Karpas-422 (cell line): Measurements from ENCODE around the gene DFFA. TPM values are rescaled to one million over a fixed set of nuclear protein-coding genes. Genes with fewer than 3 reads are reported as not detected.
"Not testable (repeated sequence)": the region's sequence is repeated elsewhere in the genome, so short reads cannot be mapped to it uniquely, and the experiment has no call there.

Experiments used
- DNase-seq: peaks from one replicate; pipeline ENCODE4 v3.0.0-alpha.2; 2015
- H2AFZ ChIP-seq: fragments of 200-600 bp; sonication (generic); 2 replicates; pipeline ENCODE4 v1.6.1; 2014; ENCODE audit warnings: antibody characterized with exemption, low read length, mixed read lengths
- H3K27ac ChIP-seq: fragments of 200-600 bp; sonication (generic); 2 replicates; pipeline ENCODE4 v1.5.1; 2014; ENCODE audit warnings: mild to moderate bottlenecking, low read length, moderate library complexity
- H3K27me3 ChIP-seq: fragments of 200-600 bp; sonication (generic); 2 replicates; pipeline ENCODE4 v1.6.1; 2014; ENCODE audit warnings: low read length, mixed read lengths
- H3K36me3 ChIP-seq: fragments of 200-600 bp; sonication (generic); 2 replicates; pipeline ENCODE4 v1.6.1; 2014; ENCODE audit warnings: low read length, mixed read lengths; ENCODE audit not compliant: insufficient read depth
- H3K4me1 ChIP-seq: fragments of 200-600 bp; sonication (generic); 2 replicates; pipeline ENCODE4 v1.6.1; 2014; ENCODE audit warnings: mild to moderate bottlenecking, low read length, mixed read lengths
- H3K4me2 ChIP-seq: fragments of 200-600 bp; sonication (generic); 2 replicates; pipeline ENCODE4 v1.6.1; 2014; ENCODE audit warnings: low read length, low read depth, mild to moderate bottlenecking; ENCODE audit not compliant: poor library complexity, severe bottlenecking
- H3K4me3 ChIP-seq: fragments of 200-600 bp; sonication (generic); 2 replicates; pipeline ENCODE4 v1.5.1; 2014; ENCODE audit warnings: mild to moderate bottlenecking, antibody characterized with exemption, low read length, mixed read lengths
- H3K79me2 ChIP-seq: fragments of 200-600 bp; sonication (generic); 2 replicates; pipeline ENCODE4 v1.6.1; 2014; ENCODE audit warnings: mild to moderate bottlenecking, low read length, mixed read lengths
- H3K9ac ChIP-seq: fragments of 200-600 bp; sonication (generic); 2 replicates; pipeline ENCODE4 v1.6.0; 2014; ENCODE audit warnings: low read length
- H3K9me2 ChIP-seq: fragments of 200-600 bp; sonication (generic), shearing (Covaris generic); replicated peaks from 2 replicates; pipeline ENCODE4 v1.6.0; 2014; ENCODE audit warnings: mild to moderate bottlenecking, low read length, moderate library complexity; ENCODE audit not compliant: insufficient read depth
- H3K9me3 ChIP-seq: fragments of 300-700, 200-600 bp; sonication (generic); 2 replicates; pipeline ENCODE4 v1.6.1; 2014; ENCODE audit warnings: low read length, mixed read lengths
- H4K20me1 ChIP-seq: fragments of 200-600 bp; sonication (generic); 2 replicates; pipeline ENCODE4 v1.6.1; 2014; ENCODE audit warnings: mild to moderate bottlenecking, antibody characterized with exemption, low read length, low read depth; ENCODE audit not compliant: insufficient read depth
- total RNA-seq: library from RNA; depleted of rRNA; stranded (reverse); fragments of >200 nt; shearing (Covaris generic); gene quantifications from 2 replicates; pipeline ENCODE4 v1.2.3, GENCODE V29; 2014; ENCODE audit warnings: low replicate concordance

Gene DFFA
- total RNA-seq, 1 experiment from 2014 or later: 42.9 TPM

GRCh38 chr1:10508511-10508951, 36.2 kb upstream of the DFFA start:
- no peaks in the 10 kb centered on the region for H3K9me3 ChIP-seq
- H3K27ac ChIP-seq: no peak overlapping the region
- H3K4me1 ChIP-seq: peaks cover 6% of the 10 kb centered on the region
- peaks cover 82% of the 10 kb centered on the region for H3K79me2 ChIP-seq
- H4K20me1 ChIP-seq: peaks cover 14% of the 10 kb centered on the region
- H3K9ac ChIP-seq: no peak overlapping the region
- DNase-seq: no peak
- no peaks in the 10 kb centered on the region for H3K36me3 ChIP-seq
- no peak overlapping the region for H3K4me3 ChIP-seq
- no peak overlapping the region for H3K4me2 ChIP-seq
- no peaks in the 10 kb centered on the region for H3K27me3 ChIP-seq
- H2AFZ ChIP-seq: no peak overlapping the region
- H3K9me2 ChIP-seq: no peaks in the 10 kb centered on the region

- Histone ChIP-seq H3K9ac (no peak overlapping the region), H3K27ac (no peak overlapping the region), H3K4me2 (no peak overlapping the region), H3K9me3 (no peaks in the 10 kb centered on the region), H3K4me1 (peaks cover 6% of the 10 kb centered on the region), H4K20me1 (peaks cover 14% of the 10 kb centered on the region), H3K4me3 (no peak overlapping the region), H3K27me3 (no peaks in the 10 kb centered on the region), H2AFZ (no peak overlapping the region), H3K79me2 (peaks cover 81% of the 10 kb centered on the region), H3K9me2 (no peaks in the 10 kb centered on the region), H3K36me3 (no peaks in the 10 kb centered on the region)
- peak; percentile 84 for DNase-seq
Measured at GRCh38 chr1:10507111-10507879, 35.0 kb upstream of the DFFA start.

- H3K9me2 ChIP-seq: no peaks in the 10 kb centered on the region
Measured at GRCh38 chr1:10506677-10507047, 34.3 kb upstream of the DFFA start.

GRCh38 chr1:10506046-10506676, 33.8 kb upstream of the DFFA start:
- H4K20me1 ChIP-seq: peaks cover 14% of the 10 kb centered on the region
- not testable (repeated sequence) for H3K9me2 ChIP-seq, DNase-seq, H3K9ac ChIP-seq, H2AFZ ChIP-seq, H3K4me3 ChIP-seq, H3K27me3 ChIP-seq, H3K4me2 ChIP-seq, H3K36me3 ChIP-seq, H3K9me3 ChIP-seq, H3K4me1 ChIP-seq, H3K27ac ChIP-seq
- peaks cover 78% of the 10 kb centered on the region for H3K79me2 ChIP-seq

More at GRCh38 chr1:10506677-10507047, 34.3 kb upstream of the DFFA start:
- Histone ChIP-seq H3K4me2 (no peak overlapping the region), H3K9me3 (no peaks in the 10 kb centered on the region), H3K36me3 (no peaks in the 10 kb centered on the region), H3K4me1 (peaks cover 6% of the 10 kb centered on the region), H3K9ac (no peak overlapping the region), H4K20me1 (peaks cover 14% of the 10 kb centered on the region), H3K4me3 (no peak overlapping the region), H3K27ac (no peak overlapping the region), H3K27me3 (no peaks in the 10 kb centered on the region), H2AFZ (no peak overlapping the region), H3K79me2 (peaks cover 80% of the 10 kb centered on the region)
- no peak for DNase-seq

- Histone ChIP-seq H3K36me3 (no peaks in the 10 kb centered on the region), H3K27me3 (no peaks in the 10 kb centered on the region), H2AFZ (no peak overlapping the region), H3K9me2 (no peaks in the 10 kb centered on the region), H3K9ac (no peak overlapping the region), H3K27ac (no peak overlapping the region), H4K20me1 (peaks cover 14% of the 10 kb centered on the region), H3K4me2 (no peak overlapping the region), H3K9me3 (no peaks in the 10 kb centered on the region), H3K4me1 (peaks cover 6% of the 10 kb centered on the region), H3K4me3 (no peak overlapping the region), H3K79me2 (peaks cover 74% of the 10 kb centered on the region)
- DNase-seq: no peak
Measured at GRCh38 chr1:10504249-10504648, 31.9 kb upstream of the DFFA start.

- H3K27ac ChIP-seq: no peak overlapping the region
- H2AFZ ChIP-seq: no peak overlapping the region
- H3K36me3 ChIP-seq: no peaks in the 10 kb centered on the region
- no peaks in the 10 kb centered on the region for H3K27me3 ChIP-seq
- H3K4me3 ChIP-seq: no peak overlapping the region
- no peak overlapping the region for H3K9ac ChIP-seq
- no peak for DNase-seq
- no peaks in the 10 kb centered on the region for H3K9me3 ChIP-seq
- H3K79me2 ChIP-seq: peaks cover 76% of the 10 kb centered on the region
- H3K4me1 ChIP-seq: no peaks in the 10 kb centered on the region
- no peaks in the 10 kb centered on the region for H3K9me2 ChIP-seq
- H3K4me2 ChIP-seq: no peak overlapping the region
- H4K20me1 ChIP-seq: peaks cover 12% of the 10 kb centered on the region; the same call in 1 of the 2 replicates
Measured at GRCh38 chr1:10502206-10502605, 29.9 kb upstream of the DFFA start.

- peaks cover 14% of the 10 kb centered on the region for H3K4me1 ChIP-seq
- H3K9me2 ChIP-seq: no peaks in the 10 kb centered on the region
- H3K9me3 ChIP-seq: no peaks in the 10 kb centered on the region
- H3K9ac ChIP-seq: no peak overlapping the region
- H3K36me3 ChIP-seq: no peaks in the 10 kb centered on the region
- no peak overlapping the region for H2AFZ ChIP-seq
- H3K4me3 ChIP-seq: no peak overlapping the region
- H4K20me1 ChIP-seq: peaks cover 21% of the 10 kb centered on the region; the same call in 1 of the 2 replicates
- no peak overlapping the region for H3K4me2 ChIP-seq
- H3K27ac ChIP-seq: no peak overlapping the region
- peaks cover 82% of the 10 kb centered on the region for H3K79me2 ChIP-seq
- no peaks in the 10 kb centered on the region for H3K27me3 ChIP-seq
- DNase-seq: no peak
Measured at GRCh38 chr1:10498231-10498630, 25.9 kb upstream of the DFFA start.

GRCh38 chr1:10497109-10497508, 24.8 kb upstream of the DFFA start:
- peaks cover 14% of the 10 kb centered on the region for H3K4me1 ChIP-seq
- no peak overlapping the region for H3K9ac ChIP-seq
- no peaks in the 10 kb centered on the region for H3K9me3 ChIP-seq
- no peak for DNase-seq
- H3K4me2 ChIP-seq: no peak overlapping the region
- no peaks in the 10 kb centered on the region for H3K9me2 ChIP-seq
- peaks cover 21% of the 10 kb centered on the region; the same call in 1 of the 2 replicates for H4K20me1 ChIP-seq
- H3K27me3 ChIP-seq: no peaks in the 10 kb centered on the region
- H3K79me2 ChIP-seq: peaks cover 84% of the 10 kb centered on the region
- no peaks in the 10 kb centered on the region for H3K36me3 ChIP-seq
- H3K4me3 ChIP-seq: no peak overlapping the region
- no peak overlapping the region for H3K27ac ChIP-seq
- H2AFZ ChIP-seq: no peak overlapping the region
